ENCODE results near the gene ZPBP2.
"Not testable (repeated sequence)": the region's sequence is repeated elsewhere in the genome, so short reads cannot be mapped to it uniquely, and the experiment has no call there.

Gene ZPBP2

GRCh38 chr17:39861235-39861634, 6.8 kb upstream of the ZPBP2 start:
- DNase-seq = no peak

GRCh38 chr17:39863244-39863917, 4.6 kb upstream of the ZPBP2 start:
- no peak for DNase-seq

- DNase-seq = peak; percentile 80
These were observed 3.9 kb upstream of the ZPBP2 start, which contains the start of gene IKZF3 for GRCh38 chr17:39863918-39864746. Gene IKZF3 (minus strand): TSS chr17:39864312. CDS start chr17:39864126, 186 bp downstream.

- no peak for DNase-seq
These were observed 1.8 kb upstream of the ZPBP2 start for GRCh38 chr17:39866013-39866730.

- DNase-seq = peak; percentile 46
These were observed 720 bp upstream of the ZPBP2 start for GRCh38 chr17:39867084-39867879.

- no peak for DNase-seq
These were observed 546 bp downstream of the ZPBP2 start for GRCh38 chr17:39868554-39868942.

- DNase-seq = no peak
These were observed 2.8 kb downstream of the ZPBP2 start for GRCh38 chr17:39870776-39871175.

- no peak for DNase-seq
These were observed 3.8 kb downstream of the ZPBP2 start for GRCh38 chr17:39871801-39872200.

GRCh38 chr17:39872751-39873150, 4.7 kb downstream of the ZPBP2 start:
- DNase-seq = no peak

GRCh38 chr17:39886102-39886501, 18.1 kb downstream of the ZPBP2 start:
- DNase-seq = not testable (repeated sequence)

GRCh38 chr17:39887078-39887477, 19.1 kb downstream of the ZPBP2 start:
- no peak for DNase-seq

GRCh38 chr17:39889200-39889599, 21.2 kb downstream of the ZPBP2 start:
- DNase-seq = no peak

GRCh38 chr17:39894681-39895376, 26.8 kb downstream of the ZPBP2 start:
- DNase-seq = no peak

- no peak for DNase-seq
These were observed 30.1 kb downstream of the ZPBP2 start for GRCh38 chr17:39898088-39898487.

- no peak for DNase-seq
These were observed 31.2 kb downstream of the ZPBP2 start for GRCh38 chr17:39899215-39899614.

- not testable (repeated sequence) for DNase-seq
These were observed 34.0 kb downstream of the ZPBP2 start for GRCh38 chr17:39902027-39902426.

- DNase-seq = no peak
These were observed 35.3 kb downstream of the ZPBP2 start for GRCh38 chr17:39903158-39903884.

- DNase-seq = no peak
These were observed 36.9 kb downstream of the ZPBP2 start for GRCh38 chr17:39904990-39905288.

GRCh38 chr17:39908789-39909352, 40.9 kb downstream of the ZPBP2 start:
- no peak for DNase-seq

GRCh38 chr17:39913989-39914388, 46.0 kb downstream of the ZPBP2 start:
- no peak for DNase-seq

GRCh38 chr17:39915559-39915958, 47.6 kb downstream of the ZPBP2 start:
- no peak for DNase-seq

All from effector CD8-positive, alpha-beta T cell (primary cell).